Hindlimb muscle (tissue), 1 donor: ENCODE measurements around the gene WWOX. TPM values are rescaled to one million over a fixed set of nuclear protein-coding genes. Genes with fewer than 3 reads are reported as not detected.
"Not testable (repeated sequence)": the region's sequence is repeated elsewhere in the genome, so short reads cannot be mapped to it uniquely, and the experiment has no call there.

ENCODE experiments used
- DNase-seq: peaks from one replicate; pipeline ENCODE4 v3.0.0-alpha.2; 2013
- polyA plus RNA-seq: library from polyadenylated mRNA; unstranded; fragments of 120-200 nt; gene quantifications from one replicate; pipeline ENCODE4 v1.2.1, GENCODE V29; 2013; ENCODE audit not compliant: insufficient read length

The WWOX gene
- polyA plus RNA-seq, 1 donor, result 12.9 TPM

DNA sequence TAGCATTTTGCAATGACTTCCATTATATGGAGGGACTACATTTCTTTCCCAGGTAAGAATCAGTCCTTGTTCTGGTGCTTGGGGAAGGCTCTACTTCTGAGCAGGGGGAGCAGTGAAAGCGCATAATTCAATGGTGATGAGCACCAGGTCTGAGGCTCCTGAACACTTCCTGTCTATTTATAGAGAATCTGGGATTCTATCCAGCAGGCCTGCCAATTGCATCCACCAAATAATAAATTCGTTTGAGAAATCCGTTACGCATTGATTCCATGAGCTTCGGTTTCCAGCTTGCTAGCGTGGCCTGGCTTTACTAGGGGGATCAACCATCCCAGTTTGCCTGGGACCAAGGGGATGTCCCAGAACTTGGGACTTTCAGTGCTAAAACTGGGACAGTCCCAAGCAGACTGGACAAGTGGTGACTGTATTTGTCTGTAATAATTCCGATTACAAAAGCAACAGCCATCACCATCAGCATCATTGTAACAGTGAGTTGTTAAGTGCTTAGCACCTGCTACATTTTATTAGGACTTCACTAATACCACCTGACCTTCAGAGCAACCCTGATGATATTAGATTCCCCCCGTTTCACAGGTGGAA is 1151.1 kb downstream of the WWOX start:
- peak; percentile 80 for DNase-seq

DNA sequence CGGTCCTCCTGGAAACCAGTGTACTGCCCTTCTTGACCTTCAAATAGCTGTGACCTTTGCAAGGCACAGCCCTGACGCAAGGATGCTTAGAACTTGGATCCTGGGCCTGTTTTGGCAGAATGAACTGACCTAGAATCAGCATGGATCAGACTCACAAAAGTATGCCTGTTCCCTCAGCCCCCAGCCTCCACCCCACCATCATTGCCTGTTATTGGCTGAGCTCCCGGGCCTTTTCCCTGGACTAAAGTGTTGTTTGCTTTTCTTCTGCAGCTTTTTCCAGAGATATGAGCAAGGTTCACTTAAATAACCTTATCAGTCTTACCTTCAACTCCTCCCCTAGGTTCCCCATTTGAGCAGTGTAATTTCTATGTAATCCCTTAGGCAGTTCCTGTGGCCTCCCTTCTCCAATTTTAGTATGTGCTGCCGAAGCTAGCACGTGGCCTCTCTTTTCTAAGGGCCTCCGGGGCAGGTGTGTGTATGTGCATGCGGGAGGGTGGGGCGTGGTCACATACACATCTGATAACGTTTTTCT is 1153.7 kb downstream of the WWOX start:
- DNase-seq, result no peak

DNA sequence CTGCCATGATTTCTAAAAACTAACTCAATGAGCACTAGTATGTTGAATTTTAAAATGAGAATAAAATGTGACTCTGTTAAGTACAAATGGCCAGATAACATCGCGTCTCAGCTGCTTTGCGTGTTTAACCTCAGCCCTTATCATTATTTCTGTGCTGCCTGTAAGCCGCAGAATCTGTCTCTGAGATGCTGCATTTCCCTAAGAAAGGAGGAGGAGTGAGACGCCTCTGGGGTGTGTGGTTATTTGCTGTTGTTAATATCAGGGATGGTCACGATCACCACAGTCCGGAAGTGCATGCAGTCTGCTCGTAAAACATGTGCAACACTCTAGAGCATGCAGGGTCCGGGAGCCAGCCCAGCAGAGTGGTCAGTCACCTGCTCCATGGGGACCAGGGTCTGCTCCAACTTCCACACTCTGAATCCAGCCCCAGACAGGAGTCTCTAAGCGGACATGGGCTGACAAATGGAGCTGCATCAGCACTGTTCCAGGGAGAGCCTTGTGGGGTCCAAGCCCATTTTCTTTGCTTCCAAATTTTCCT is 1158.6 kb downstream of the WWOX start:
- DNase-seq, result no peak

DNA sequence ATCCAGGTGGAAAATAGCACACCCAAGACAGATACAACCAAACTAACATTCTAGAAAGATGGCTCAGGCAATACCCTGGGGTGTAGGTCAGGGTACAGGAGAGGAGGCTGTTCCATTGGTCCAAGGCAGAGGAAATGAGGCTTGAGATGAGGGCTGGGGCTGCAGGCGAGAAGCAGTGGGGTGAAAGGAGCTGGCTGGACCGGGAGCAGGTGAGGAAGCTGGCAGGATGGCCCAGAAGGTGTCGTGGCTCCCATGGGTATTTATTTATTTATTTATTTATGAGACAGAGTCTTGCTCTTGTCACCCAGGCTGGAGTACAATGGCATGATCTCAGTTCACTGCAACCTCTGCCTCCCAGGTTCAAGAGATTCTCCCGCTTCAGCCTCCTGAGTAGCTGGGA is 1161.4 kb downstream of the WWOX start:
- not testable (repeated sequence) for DNase-seq

DNA sequence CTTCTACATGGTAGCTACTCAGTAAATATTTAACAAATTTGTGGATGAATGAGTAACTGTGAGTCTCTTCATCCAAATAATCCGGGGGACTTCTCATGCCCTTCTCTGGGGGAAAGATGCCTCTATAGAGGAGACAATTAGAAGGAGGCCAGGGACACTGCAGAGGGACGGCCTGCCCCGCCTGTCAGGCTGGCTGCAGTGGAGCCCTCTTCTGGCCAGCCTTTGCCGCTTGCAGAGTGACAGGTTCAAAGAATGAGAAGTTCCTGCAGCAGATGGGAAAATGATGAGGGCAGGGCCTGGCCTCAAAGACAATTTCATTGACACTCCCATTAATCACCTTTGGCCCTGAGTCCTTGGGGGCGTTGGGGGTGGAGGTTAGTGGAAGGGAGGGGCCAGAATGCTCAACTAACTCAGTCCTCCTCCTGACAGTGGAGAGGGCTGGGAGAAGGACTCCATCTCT is 1162.1 kb downstream of the WWOX start:
- DNase-seq, result no peak

DNA sequence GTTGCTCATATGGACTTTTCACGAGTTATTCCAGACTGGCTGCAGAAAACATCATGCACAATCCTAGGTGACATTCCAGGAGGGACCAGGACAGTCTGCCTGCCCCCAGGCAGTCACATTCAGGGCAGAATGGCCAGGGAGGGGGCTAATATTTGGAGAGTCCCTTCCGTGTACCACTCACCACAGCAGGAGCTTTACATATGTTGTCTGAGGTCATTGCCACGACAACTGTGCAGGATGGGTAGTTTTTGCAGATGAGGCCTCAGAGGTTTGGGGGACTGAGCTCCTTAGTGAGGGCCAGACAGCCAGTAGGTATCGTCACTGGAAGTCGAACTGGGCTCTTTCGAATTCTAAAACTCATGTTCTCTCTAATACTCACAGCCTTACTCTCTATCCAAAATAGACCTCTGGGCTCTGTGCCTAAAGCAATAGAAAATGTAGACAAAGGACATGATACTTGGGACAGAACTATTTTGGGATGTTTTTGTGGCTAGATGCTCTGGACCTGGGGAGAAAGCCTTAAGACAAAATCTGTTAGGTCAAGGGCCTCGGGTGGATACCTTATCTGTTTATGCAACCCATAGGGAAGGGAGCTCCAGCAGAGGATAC is 1162.6 kb downstream of the WWOX start:
- no peak for DNase-seq

Other genes starting within 250 kb of the WWOX start
- gene CLEC3A, start 77.1 kb upstream of the WWOX start, polyA plus RNA-seq, result not detected